HL-60 (cell line): ENCODE measurements around the gene METTL25.

Source experiments
- DNase-seq, 2 experiments: peaks; one replicate each; pipeline ENCODE4 v3.0.0-alpha.2; 2010 to 2020; ENCODE audit warnings: low read depth in 1 of 2, low spot score in 1 of 2
- H3K27ac ChIP-seq: fragments of 250-450 bp; sonication (Bioruptor Pico); replicated peaks from 2 replicates; pipeline ENCODE4 v1.5.1; 2020; ENCODE audit warnings: mild to moderate bottlenecking, moderate library complexity
- H3K27me3 ChIP-seq: fragments of 250-450 bp; sonication (Bioruptor Pico); 2 replicates; pipeline ENCODE4 v1.5.1; 2021; ENCODE audit warnings: mild to moderate bottlenecking, moderate library complexity; ENCODE audit not compliant: insufficient read depth, poor library complexity, severe bottlenecking
- H3K4me3 ChIP-seq: replicated peaks from 2 replicates; pipeline ENCODE4 v1.5.1; 2011; ENCODE audit warnings: mild to moderate bottlenecking, control low read depth, low read length; ENCODE audit not compliant: insufficient read depth
- CTCF ChIP-seq: IDR thresholded peaks from one replicate; pipeline ENCODE4 v1.5.1; 2011; ENCODE audit warnings: low read length, control low read depth, inconsistent platforms; ENCODE audit not compliant: insufficient read depth
- GABPA ChIP-seq: IDR thresholded peaks from 2 replicates; pipeline ENCODE4 v1.6.1; 2012; ENCODE audit warnings: low read depth
- POLR2AphosphoS5 ChIP-seq: IDR thresholded peaks from 2 replicates; pipeline ENCODE4 v1.6.1; 2012; ENCODE audit warnings: low read depth
- REST ChIP-seq: IDR thresholded peaks from 2 replicates; pipeline ENCODE4 v1.6.1; 2012; ENCODE audit warnings: low read depth; ENCODE audit not compliant: insufficient replicate concordance
- SPI1 ChIP-seq: IDR thresholded peaks from 2 replicates; pipeline ENCODE4 v1.6.1; 2012; ENCODE audit warnings: low read depth, mild to moderate bottlenecking, borderline replicate concordance

The METTL25 gene

GRCh38 chr12:82514880-82515279 lies 156.6 kb downstream of the METTL25 start:
- H3K27me3 ChIP-seq: no peaks in the 10 kb centered on the region
- H3K27ac ChIP-seq: no peak overlapping the region
- H3K4me3 ChIP-seq: no peak overlapping the region
- no peak for DNase-seq
- TF ChIP-seq POLR2AphosphoS5: no peak
- TF ChIP-seq CTCF: no peak
- TF ChIP-seq GABPA: no peak
- TF ChIP-seq REST: no peak
- no peak for TF ChIP-seq SPI1

- H3K27ac ChIP-seq: no peak overlapping the region
- no peaks in the 10 kb centered on the region for H3K27me3 ChIP-seq
- no peak overlapping the region for H3K4me3 ChIP-seq
- DNase-seq: no peak
- no peak for TF ChIP-seq POLR2AphosphoS5
- no peak for TF ChIP-seq GABPA
- no peak for TF ChIP-seq REST
- no peak for TF ChIP-seq SPI1
- no peak for TF ChIP-seq CTCF
These were observed 157.3 kb downstream of the METTL25 start for GRCh38 chr12:82515652-82516051.

GRCh38 chr12:82517027-82517426 lies 158.7 kb downstream of the METTL25 start:
- no peak overlapping the region for H3K27ac ChIP-seq

More at GRCh38 chr12:82517027-82517426, 158.7 kb downstream of the METTL25 start:
- TF ChIP-seq CTCF (peak; percentile 32), GABPA (no peak), SPI1 (no peak)
- Histone ChIP-seq H3K4me3 (no peak overlapping the region), H3K27me3 (no peaks in the 10 kb centered on the region)
- peak; percentile 5 to 12 for DNase-seq
